Fibroblast of pulmonary artery (primary cell): ENCODE results near the gene SNED1.
"Not testable (repeated sequence)": the region's sequence is repeated elsewhere in the genome, so short reads cannot be mapped to it uniquely, and the experiment has no call there.

Experiments used
- DNase-seq: peaks from one replicate; pipeline ENCODE4 v3.0.0-alpha.2; 2010; ENCODE audit warnings: low read depth
- H3K4me3 ChIP-seq: replicated peaks from 2 replicates; pipeline ENCODE4 v1.5.1; 2011; ENCODE audit warnings: low read depth, mild to moderate bottlenecking, control low read depth, low read length, moderate library complexity
- CTCF ChIP-seq: IDR thresholded peaks from 2 replicates; pipeline ENCODE4 v1.5.1; 2011; ENCODE audit warnings: mild to moderate bottlenecking, control low read depth, low read length, inconsistent platforms; ENCODE audit errors: missing control alignments

SNED1 gene

DNA sequence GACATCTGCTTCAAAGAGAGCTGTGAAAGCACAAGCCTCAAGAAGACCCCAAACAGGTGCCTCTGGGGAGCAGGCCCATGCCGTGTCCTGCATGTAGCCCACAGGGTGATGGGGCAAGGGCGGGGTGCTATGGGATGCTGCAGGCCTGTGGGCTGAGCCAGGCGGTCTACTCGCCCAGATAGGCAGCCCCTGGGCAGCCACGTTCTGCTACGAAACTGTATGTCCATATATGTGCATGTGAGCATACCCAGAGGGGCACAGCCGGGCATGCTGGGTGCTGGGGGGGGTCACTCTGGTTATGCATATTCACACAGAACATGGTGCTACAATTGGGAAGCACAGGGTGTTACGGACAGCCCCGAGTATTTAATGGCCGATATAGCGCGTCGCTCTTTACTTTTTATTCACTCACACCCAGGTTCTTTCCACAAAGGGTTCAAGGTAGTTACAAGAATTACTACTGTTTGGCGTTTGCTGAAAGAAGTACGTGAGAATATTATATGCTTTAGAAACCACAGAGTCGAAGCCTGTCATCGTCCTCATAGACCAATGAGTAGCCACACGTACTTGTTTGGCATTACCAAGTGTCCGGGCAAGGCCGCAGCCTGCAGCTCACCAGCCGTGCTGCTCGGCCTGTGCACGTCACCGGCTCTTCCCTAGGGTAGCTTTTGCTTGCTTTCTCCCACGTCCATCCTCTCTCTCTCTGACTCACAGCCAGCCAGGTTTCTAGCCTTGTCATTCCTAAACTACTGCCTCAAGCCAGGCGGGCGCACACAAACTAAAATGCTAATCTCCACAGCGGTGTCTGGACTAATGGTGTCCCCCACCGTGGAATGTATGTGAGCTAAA is 89.2 kb downstream of the SNED1 start:
- DNase-seq: no peak
- no peak for TF ChIP-seq CTCF
- no peak overlapping the region for H3K4me3 ChIP-seq

- no peak overlapping the region for H3K4me3 ChIP-seq
- TF ChIP-seq CTCF: no peak
- no peak for DNase-seq
Measured at GRCh38 chr2:241088376-241088775, 90.0 kb downstream of the SNED1 start.

DNA sequence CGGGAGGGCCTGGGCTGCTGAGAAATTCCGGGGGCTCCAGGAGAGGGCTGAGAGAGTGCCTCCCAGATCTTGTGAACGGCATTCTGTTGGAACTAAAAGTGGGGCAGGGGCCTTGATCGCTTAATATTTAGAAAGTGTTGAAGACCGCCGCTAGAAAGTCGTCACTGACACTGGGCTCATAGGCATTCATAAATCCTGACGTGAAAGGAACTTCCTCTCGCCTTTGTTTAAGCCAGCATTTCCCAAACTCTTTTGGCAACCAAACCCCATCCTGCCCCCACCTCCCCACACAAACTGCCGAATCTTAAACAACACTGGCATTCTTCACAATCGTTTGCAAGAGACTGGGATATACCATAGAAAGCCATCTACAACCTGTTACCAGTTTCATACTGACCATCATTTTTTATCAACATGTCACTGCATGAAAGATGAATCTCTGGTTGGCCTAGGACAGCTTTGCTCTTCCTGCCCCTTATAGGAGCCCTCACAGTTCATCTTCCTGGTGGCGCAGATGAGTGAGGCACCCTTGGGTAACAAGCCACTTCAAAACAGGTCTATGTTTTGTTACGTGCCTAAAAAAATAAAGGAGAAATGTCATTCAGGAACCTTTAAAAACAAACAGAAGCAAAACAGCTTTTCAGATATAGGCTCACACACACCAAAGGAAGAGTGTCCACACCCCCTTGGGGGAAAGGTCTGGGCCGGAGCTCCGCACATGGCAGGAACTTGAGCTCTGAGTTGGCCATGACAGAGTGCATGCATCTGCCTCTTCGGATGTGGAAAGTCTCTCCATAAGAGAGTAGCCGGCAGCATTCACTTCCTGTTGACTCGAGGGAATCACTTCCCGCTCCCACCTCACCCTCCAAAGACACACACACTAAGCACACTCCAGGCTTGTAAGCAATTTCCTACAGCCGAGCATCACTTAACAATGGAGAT is 90.6 kb downstream of the SNED1 start:
- H3K4me3 ChIP-seq: no peak overlapping the region
- DNase-seq: no peak
- no peak for TF ChIP-seq CTCF

GRCh38 chr2:241091201-241091600 is 92.8 kb downstream of the SNED1 start:
- no peak for TF ChIP-seq CTCF
- H3K4me3 ChIP-seq: no peak overlapping the region
- no peak for DNase-seq

DNA sequence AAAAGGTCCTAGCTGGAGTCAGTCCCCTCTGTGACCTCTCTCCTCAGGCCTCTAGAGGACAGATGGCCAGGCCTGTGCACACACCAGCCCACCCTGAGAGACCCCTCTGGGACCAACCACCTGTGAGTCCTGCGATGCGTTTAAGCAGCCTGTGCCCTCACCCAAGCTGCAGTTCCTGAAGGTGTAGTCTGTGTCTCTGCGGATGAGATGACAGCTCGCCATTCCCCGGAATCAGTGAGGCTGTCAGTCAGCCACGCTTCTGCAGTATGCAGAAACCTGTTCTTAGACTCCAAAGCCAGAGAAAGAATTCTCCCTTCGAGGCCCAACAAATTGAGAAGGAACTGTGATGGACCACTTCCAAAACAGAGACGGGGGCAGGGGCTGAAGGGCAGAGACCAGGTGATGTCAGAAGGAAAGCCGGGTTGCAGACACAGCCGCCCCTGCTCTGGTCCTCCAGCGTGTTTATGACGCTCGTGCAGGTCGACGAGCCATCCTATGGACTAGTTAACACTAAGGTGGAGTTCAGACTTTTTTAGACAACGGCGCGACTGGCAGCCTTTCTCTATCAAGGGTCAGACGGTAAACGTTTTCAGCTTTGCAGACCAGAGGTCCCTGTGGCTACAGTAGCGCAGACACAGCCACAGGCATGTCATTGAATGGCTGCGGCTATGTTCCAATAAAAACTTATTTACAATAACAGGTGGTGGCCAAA is 93.5 kb downstream of the SNED1 start:
- no peak for TF ChIP-seq CTCF
- no peak for DNase-seq
- H3K4me3 ChIP-seq: no peak overlapping the region

GRCh38 chr2:241092677-241093076 is 94.3 kb downstream of the SNED1 start:
- H3K4me3 ChIP-seq: no peak overlapping the region
- no peak for DNase-seq
- no peak for TF ChIP-seq CTCF

DNA sequence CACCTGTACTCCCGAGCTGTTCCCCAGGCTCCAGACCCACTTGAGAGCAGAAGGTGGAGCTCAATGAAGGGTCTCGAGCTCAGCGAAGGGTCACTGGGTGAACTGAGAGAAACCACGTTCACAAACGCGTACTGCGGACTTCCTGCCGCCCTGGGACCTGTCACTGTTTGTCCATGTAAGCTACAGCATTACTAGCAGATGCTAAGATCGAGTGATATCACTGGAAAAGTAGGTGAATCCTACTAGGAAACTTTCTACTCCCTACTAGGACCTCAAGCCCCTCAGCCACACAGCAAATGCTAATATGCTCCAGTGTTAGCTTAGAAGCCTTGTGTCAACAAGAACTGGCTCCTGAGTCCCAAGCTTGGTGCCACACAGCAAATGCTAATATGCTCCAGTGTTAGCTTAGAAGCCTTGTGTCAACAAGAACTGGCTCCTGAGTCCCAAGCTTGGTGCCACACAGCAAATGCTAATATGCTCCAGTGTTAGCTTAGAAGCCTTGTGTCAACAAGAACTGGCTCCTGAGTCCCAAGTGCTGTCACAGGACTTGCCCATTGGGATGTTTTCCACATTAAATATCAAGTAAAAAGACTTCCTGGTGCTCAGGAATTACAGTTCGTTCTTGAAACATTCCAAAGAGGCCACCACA is 94.8 kb downstream of the SNED1 start:
- H3K4me3 ChIP-seq, DNase-seq: not testable (repeated sequence)
